ENCODE results near the gene ATP4A.

The ATP4A gene

GRCh38 chr19:35522745-35523327, 40.6 kb downstream of the ATP4A start:
- no peak for DNase-seq

- DNase-seq = no peak
Observed at GRCh38 chr19:35521124-35521743, 42.2 kb downstream of the ATP4A start.

- DNase-seq = no peak
Observed at GRCh38 chr19:35519291-35519690, 44.2 kb downstream of the ATP4A start.

GRCh38 chr19:35518313-35518712, 45.1 kb downstream of the ATP4A start:
- DNase-seq = no peak

GRCh38 chr19:35517342-35517741, 46.1 kb downstream of the ATP4A start:
- no peak for DNase-seq

- no peak for DNase-seq
Observed at GRCh38 chr19:35516310-35516709, 47.1 kb downstream of the ATP4A start.

- DNase-seq = no peak
Observed at GRCh38 chr19:35514282-35514809, 49.1 kb downstream of the ATP4A start.

- no peak for DNase-seq
Observed at GRCh38 chr19:35513628-35514281, 49.7 kb downstream of the ATP4A start, which contains the start of gene DMKN. Gene DMKN, minus strand, starts transcription at chr19:35513649. Its CDS starts 174 bp downstream, at chr19:35513475.

GRCh38 chr19:35512831-35513627, 50.4 kb downstream of the ATP4A start:
- DNase-seq = no peak

- no peak for DNase-seq
Observed at GRCh38 chr19:35511337-35511736, 52.1 kb downstream of the ATP4A start.

GRCh38 chr19:35510626-35510964, 52.9 kb downstream of the ATP4A start:
- no peak for DNase-seq

GRCh38 chr19:35509861-35510625, 53.4 kb downstream of the ATP4A start:
- DNase-seq = peak; percentile 64

GRCh38 chr19:35509018-35509652, 54.3 kb downstream of the ATP4A start:
- DNase-seq = peak; percentile 43

- DNase-seq = no peak
Observed at GRCh38 chr19:35508129-35508528, 55.3 kb downstream of the ATP4A start.

- DNase-seq = no peak
Observed at GRCh38 chr19:35507561-35507960, 55.9 kb downstream of the ATP4A start.

GRCh38 chr19:35506011-35506410, 57.4 kb downstream of the ATP4A start:
- no peak for DNase-seq

- DNase-seq = no peak
Observed at GRCh38 chr19:35502751-35503150, 60.7 kb downstream of the ATP4A start.

- no peak for DNase-seq
Observed at GRCh38 chr19:35501684-35502083, 61.8 kb downstream of the ATP4A start.

- no peak for DNase-seq
Observed at GRCh38 chr19:35500611-35501010, 62.8 kb downstream of the ATP4A start.

Measured in CD4-positive, alpha-beta T cell treated with Interferon gamma for 1 hour (primary cell).